Keratinocyte (primary cell): Measurements from ENCODE around the gene RBBP5. TPM values are rescaled to one million over a fixed set of nuclear protein-coding genes. Genes with fewer than 3 reads are reported as not detected.

ENCODE experiments used
- DNase-seq: peaks from one replicate; pipeline ENCODE4 v3.0.0-alpha.2; 2011; ENCODE audit warnings: low read depth, missing footprints, low spot score
- FAIRE-seq: peaks from 2 replicates; lab custom pipeline; 2011; peaks lifted over from hg19 to GRCh38; lab: Jason Lieb, UNC
- H2AFZ ChIP-seq: 2 replicates; pipeline ENCODE4 v1.6.0; 2012; ENCODE audit warnings: low read length, control low read depth, inconsistent platforms; ENCODE audit not compliant: control insufficient read depth
- H3K27ac ChIP-seq: 2 replicates; pipeline ENCODE4 v1.5.1; 2011; ENCODE audit warnings: low read length; ENCODE audit not compliant: control insufficient read depth, insufficient read depth
- H3K27me3 ChIP-seq: 3 replicates; pipeline ENCODE4 v1.6.0; 2011; ENCODE audit warnings: low read length; ENCODE audit not compliant: control insufficient read depth, insufficient read depth; ENCODE audit errors: extremely low read depth
- H3K36me3 ChIP-seq, 2 experiments: 2 replicates in 1 of 2; 3 replicates in 1 of 2; pipeline ENCODE4 v1.5.1; 2011; ENCODE audit warnings: low read length in 2 of 2, mild to moderate bottlenecking in 1 of 2; ENCODE audit not compliant: control insufficient read depth in 2 of 2, insufficient read depth in 2 of 2; ENCODE audit errors: extremely low read depth in 1 of 2
- H3K4me1 ChIP-seq: 3 replicates; pipeline ENCODE4 v1.5.1; 2011; ENCODE audit warnings: low read length; ENCODE audit not compliant: control insufficient read depth, insufficient read depth; ENCODE audit errors: extremely low read depth
- H3K4me2 ChIP-seq: 3 replicates; pipeline ENCODE4 v1.6.0; 2011; ENCODE audit warnings: low read depth, low read length; ENCODE audit not compliant: control insufficient read depth, insufficient read depth; ENCODE audit errors: extremely low read depth
- H3K4me3 ChIP-seq, 3 experiments: fragments of 200-600 bp in 1 of 3; sonication (generic) in 1 of 3; 2 replicates in 2 of 3; 3 replicates in 1 of 3; pipeline ENCODE4 v1.5.1; 2011 to 2016; ENCODE audit warnings: low read length in 3 of 3, mild to moderate bottlenecking in 3 of 3, control low read depth in 2 of 3, inconsistent platforms in 1 of 3, low read depth in 1 of 3, mixed read lengths in 1 of 3, mixed run types in 1 of 3, moderate library complexity in 1 of 3; ENCODE audit not compliant: control insufficient read depth in 2 of 3, insufficient read depth in 2 of 3; ENCODE audit errors: extremely low read depth in 1 of 3
- H3K79me2 ChIP-seq: 2 replicates; pipeline ENCODE4 v1.6.0; 2012; ENCODE audit warnings: low read length; ENCODE audit not compliant: control insufficient read depth, insufficient read depth
- H3K9ac ChIP-seq: 3 replicates; pipeline ENCODE4 v1.6.0; 2011; ENCODE audit warnings: low read length; ENCODE audit not compliant: control insufficient read depth, insufficient read depth; ENCODE audit errors: extremely low read depth
- H3K9me1 ChIP-seq: 3 replicates; pipeline ENCODE4 v1.6.0; 2011; ENCODE audit warnings: low read length; ENCODE audit not compliant: control insufficient read depth, insufficient read depth; ENCODE audit errors: extremely low read depth
- H3K9me3 ChIP-seq: 2 replicates; pipeline ENCODE4 v1.5.1; 2012; ENCODE audit warnings: low read depth, low read length; ENCODE audit not compliant: control insufficient read depth
- H4K20me1 ChIP-seq: 3 replicates; pipeline ENCODE4 v1.6.0; 2011; ENCODE audit warnings: low read length; ENCODE audit not compliant: control insufficient read depth, insufficient read depth; ENCODE audit errors: extremely low read depth
- CTCF ChIP-seq, 3 experiments: IDR thresholded peaks in 1 of 3; conservative IDR thresholded peaks in 1 of 3; optimal IDR thresholded peaks in 1 of 3; 2 replicates in 2 of 3; 3 replicates in 1 of 3; pipeline versions ENCODE3 to v1.5.1; 2011; ENCODE audit warnings: low read length in 3 of 3, mild to moderate bottlenecking in 3 of 3, moderate library complexity in 2 of 3, control low read depth in 1 of 3, inconsistent platforms in 1 of 3; ENCODE audit not compliant: insufficient read depth in 2 of 3; ENCODE audit errors: extremely low read depth in 1 of 3
- EZH2 ChIP-seq: IDR thresholded peaks from one replicate; pipeline ENCODE4 v1.6.1; 2012; ENCODE audit warnings: inconsistent platforms, mild to moderate bottlenecking, low read length, moderate library complexity
- dilution Hi-C: fragments of 300-500 bp; cut with MboI; formaldehyde crosslinking; loops from one replicate; pipeline ENCODE4 v1.7.0; 2020; ENCODE audit warnings: low sequenced_read_pairs; ENCODE audit not compliant: extremely low pct_ligation_motif_present
- polyA plus RNA-seq, 5 experiments: library from polyadenylated mRNA; depleted of rRNA in 3 of 5; stranded (reverse) in 3 of 5; stranded (forward) in 1 of 5; unstranded in 1 of 5; fragments of >200 nt; gene quantifications; 1 replicate in 1 of 5; 2 replicates in 3 of 5; 3 replicates in 1 of 5; pipeline versions ENCODE4 v1.2.1 to v1.2.3, GENCODE V29; 2011 to 2012; ENCODE audit warnings: missing spikeins in 2 of 5, low read depth in 1 of 5, low replicate concordance in 1 of 5

RBBP5 gene
- polyA plus RNA-seq, 1 donor (not counting 4 experiments of a cell fraction or from before 2014, with no cell fraction given), result 12.3 TPM

GRCh38 chr1:205044741-205045140, 77.0 kb downstream of the RBBP5 start:
- Histone ChIP-seq H4K20me1 (no peaks in the 10 kb centered on the region), H3K27me3 (peaks cover 78% of the 10 kb centered on the region), H3K79me2 (no peaks in the 10 kb centered on the region), H3K4me3 (no peak overlapping the region), H3K4me2 (no peak overlapping the region), H3K9me1 (no peaks in the 10 kb centered on the region), H3K27ac (no peak overlapping the region), H3K9me3 (no peaks in the 10 kb centered on the region), H2AFZ (no peak overlapping the region), H3K4me1 (no peaks in the 10 kb centered on the region), H3K9ac (no peak overlapping the region), H3K36me3 (no peaks in the 10 kb centered on the region)
- dilution Hi-C loops, result no loop called here
- TF ChIP-seq CTCF (optimal IDR thresholded peaks at IDR 0.05 in 1 of 3, IDR thresholded peaks at IDR 0.05 in 1 of 3, conservative IDR thresholded peaks at IDR 0.05 in 1 of 3; ENCODE audit: extremely low read depth in 1 of 3, insufficient read depth in 2 of 3, low read length in 3 of 3), result no peak
- TF ChIP-seq EZH2, result peak; percentile 22
- DNase-seq (no peak), FAIRE-seq (no peak)

- Histone ChIP-seq H3K4me2 (no peak overlapping the region), H3K27me3 (peaks cover 79% of the 10 kb centered on the region), H3K4me3 (no peak overlapping the region), H3K36me3 (no peaks in the 10 kb centered on the region), H3K9me1 (no peaks in the 10 kb centered on the region), H3K4me1 (no peaks in the 10 kb centered on the region), H3K79me2 (no peaks in the 10 kb centered on the region), H3K9me3 (no peaks in the 10 kb centered on the region), H3K9ac (no peak overlapping the region), H2AFZ (no peak overlapping the region), H3K27ac (no peak overlapping the region), H4K20me1 (no peaks in the 10 kb centered on the region)
- dilution Hi-C loops, result no loop called here
- TF ChIP-seq EZH2 (no peak), CTCF (optimal IDR thresholded peaks at IDR 0.05 in 1 of 3, IDR thresholded peaks at IDR 0.05 in 1 of 3, conservative IDR thresholded peaks at IDR 0.05 in 1 of 3; ENCODE audit: extremely low read depth in 1 of 3, insufficient read depth in 2 of 3, low read length in 3 of 3) (no peak)
- no peak for DNase-seq
- FAIRE-seq, result no peak
Observed at GRCh38 chr1:205043866-205044265, 77.9 kb downstream of the RBBP5 start.
